NT2/D1 (cell line): Measurements from ENCODE around the gene PYHIN1.

Experiments used
- DNase-seq: peaks from one replicate; pipeline ENCODE4 v3.0.0-alpha.2; 2011; ENCODE audit warnings: low read depth, low spot score
- H3K27me3 ChIP-seq: 2 replicates; pipeline ENCODE4 v1.6.0; 2011; ENCODE audit warnings: mild to moderate bottlenecking; ENCODE audit not compliant: insufficient read length, insufficient read depth
- H3K36me3 ChIP-seq: 2 replicates; pipeline ENCODE4 v1.6.1; 2011; ENCODE audit warnings: mild to moderate bottlenecking, low read length, mixed read lengths; ENCODE audit not compliant: insufficient read depth, insufficient read length
- H3K4me1 ChIP-seq: 2 replicates; pipeline ENCODE4 v1.5.1; 2011; ENCODE audit not compliant: insufficient read depth, insufficient read length
- H3K4me3 ChIP-seq: 2 replicates; pipeline ENCODE4 v1.5.1; 2011; ENCODE audit warnings: low read depth; ENCODE audit not compliant: insufficient read length
- H3K9ac ChIP-seq: 2 replicates; pipeline ENCODE4 v1.6.0; 2011; ENCODE audit warnings: low read depth; ENCODE audit not compliant: insufficient read length
- H3K9me3 ChIP-seq: 2 replicates; pipeline ENCODE4 v1.5.1; 2011; ENCODE audit warnings: mild to moderate bottlenecking, low read length; ENCODE audit not compliant: insufficient read depth
- SUZ12 ChIP-seq: IDR thresholded peaks from 2 replicates; pipeline ENCODE4 v1.6.1; 2011; ENCODE audit not compliant: insufficient read length, insufficient read depth; ENCODE audit errors: extremely low read depth
- YY1 ChIP-seq: IDR thresholded peaks from 2 replicates; pipeline ENCODE4 v1.6.1; 2011; ENCODE audit not compliant: insufficient read length, insufficient read depth
- ZNF274 ChIP-seq: IDR thresholded peaks from 2 replicates; pipeline ENCODE4 v1.6.1; 2011; ENCODE audit warnings: mild to moderate bottlenecking, low read depth, low read length

Gene PYHIN1

DNA sequence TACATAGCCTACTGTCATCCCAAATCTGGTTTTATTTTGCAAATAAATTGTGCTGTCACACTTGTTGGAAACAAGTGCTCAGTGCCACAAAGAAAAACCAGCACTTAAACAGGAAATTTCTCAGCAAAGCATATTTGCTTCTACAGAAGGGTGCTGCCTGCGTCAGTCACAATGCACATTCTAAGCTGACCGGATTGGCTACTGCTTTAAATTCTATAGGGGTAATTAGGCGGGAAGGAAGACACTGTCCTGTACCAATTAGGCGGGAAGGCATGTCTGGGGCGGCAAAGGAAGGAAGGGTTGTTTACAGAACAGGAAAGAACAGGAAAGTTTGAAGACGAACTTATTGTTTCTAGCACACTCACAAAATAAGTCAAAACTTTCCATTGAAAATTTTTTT is 81.1 kb downstream of the PYHIN1 start:
- no peak overlapping the region for H3K9ac ChIP-seq
- H3K4me1 ChIP-seq: no peaks in the 10 kb centered on the region
- peaks cover 6% of the 10 kb centered on the region for H3K36me3 ChIP-seq
- no peaks in the 10 kb centered on the region; the same call in none of the 2 replicates for H3K9me3 ChIP-seq
- H3K27me3 ChIP-seq: no peaks in the 10 kb centered on the region
- TF ChIP-seq YY1: no peak
- TF ChIP-seq ZNF274: no peak
- TF ChIP-seq SUZ12: no peak
- H3K4me3 ChIP-seq: no peak overlapping the region
- DNase-seq: no peak

DNA sequence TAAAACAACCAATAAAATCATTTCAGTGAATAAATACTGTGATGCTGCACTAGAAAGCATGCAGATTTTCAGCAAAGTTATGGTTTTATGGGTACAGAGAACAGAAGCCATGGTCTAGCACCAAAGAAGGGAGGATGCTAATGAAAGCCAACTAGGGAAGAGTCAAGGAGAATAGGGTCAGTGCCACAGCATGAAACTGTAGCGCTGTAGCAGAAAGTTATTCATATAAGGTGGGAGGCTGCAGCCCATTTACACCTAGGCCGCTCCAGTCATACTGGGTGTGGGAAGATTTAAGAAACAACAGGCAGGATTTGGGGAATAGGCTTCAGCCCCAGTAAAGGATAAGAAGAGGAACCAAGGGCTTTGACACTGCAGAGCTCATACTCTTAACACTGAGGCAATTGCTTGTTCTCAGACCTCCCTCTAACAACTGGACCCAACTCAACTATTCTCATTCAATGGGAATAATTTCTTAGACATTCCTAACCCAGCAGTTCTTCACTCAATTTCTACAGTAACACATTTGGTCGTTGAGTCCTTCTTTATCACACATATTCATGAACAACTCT is 82.7 kb downstream of the PYHIN1 start:
- no peaks in the 10 kb centered on the region for H3K4me1 ChIP-seq
- no peak overlapping the region for H3K9ac ChIP-seq
- H3K27me3 ChIP-seq: no peaks in the 10 kb centered on the region
- peaks cover 13% of the 10 kb centered on the region for H3K36me3 ChIP-seq
- H3K4me3 ChIP-seq: no peak overlapping the region
- TF ChIP-seq YY1 (no peak), ZNF274 (no peak), SUZ12 (no peak)
- no peaks in the 10 kb centered on the region; the same call in none of the 2 replicates for H3K9me3 ChIP-seq
- DNase-seq: no peak

DNA sequence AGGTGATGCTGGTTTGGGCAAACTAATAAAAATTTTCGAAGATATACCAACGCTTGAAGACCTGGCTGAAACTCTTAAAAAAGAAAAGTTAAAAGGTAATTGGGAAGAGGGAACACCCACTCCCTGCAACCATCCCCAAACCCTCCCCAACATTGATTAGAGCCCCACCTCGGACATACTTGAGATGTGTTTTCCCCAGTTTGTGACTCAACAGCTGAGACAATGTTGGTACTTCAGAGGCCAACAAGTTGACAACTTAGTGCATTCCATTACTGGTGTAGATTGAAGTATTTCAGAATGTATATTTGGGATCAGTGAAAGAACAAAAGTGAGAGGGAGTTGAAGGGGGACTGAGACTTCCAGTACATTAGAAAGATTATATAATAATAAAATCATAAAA is 83.5 kb downstream of the PYHIN1 start:
- no peak overlapping the region for H3K4me3 ChIP-seq

DNA sequence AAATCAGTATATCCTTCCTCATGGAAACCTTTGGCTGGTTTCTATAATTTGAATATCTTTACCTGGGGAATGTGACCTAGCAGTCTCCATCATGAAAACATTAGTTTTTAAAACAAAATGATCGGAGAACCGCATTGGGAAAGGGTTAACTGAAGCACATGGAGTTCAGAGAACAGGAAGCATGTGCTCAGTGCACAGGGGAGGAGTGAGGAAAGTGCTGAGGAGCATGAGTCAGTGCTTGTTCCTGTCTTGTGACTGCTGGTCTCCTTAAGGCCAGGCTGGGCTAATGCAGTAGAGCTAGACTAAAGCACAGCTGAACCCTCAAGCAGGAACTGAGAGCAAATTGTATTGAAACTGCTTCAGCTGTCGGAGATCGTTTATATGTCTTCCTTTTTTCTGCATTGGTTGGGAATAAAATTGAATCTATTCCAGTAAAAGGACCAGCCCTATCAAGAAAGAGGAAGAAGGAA is 84.1 kb downstream of the PYHIN1 start:
- H3K4me1 ChIP-seq: no peaks in the 10 kb centered on the region
- H3K9ac ChIP-seq: no peak overlapping the region
- TF ChIP-seq ZNF274: no peak
- TF ChIP-seq SUZ12: no peak
- no peak for TF ChIP-seq YY1
- no peak for DNase-seq
- H3K4me3 ChIP-seq: no peak overlapping the region
- peaks cover 13% of the 10 kb centered on the region for H3K36me3 ChIP-seq
- H3K9me3 ChIP-seq: no peaks in the 10 kb centered on the region; the same call in none of the 2 replicates
- no peaks in the 10 kb centered on the region for H3K27me3 ChIP-seq

More for the DNA sequence above, 83.5 kb downstream of the PYHIN1 start:
- Histone ChIP-seq H3K36me3 (peaks cover 13% of the 10 kb centered on the region), H3K9me3 (no peaks in the 10 kb centered on the region; the same call in none of the 2 replicates), H3K27me3 (no peaks in the 10 kb centered on the region), H3K9ac (no peak overlapping the region), H3K4me1 (no peaks in the 10 kb centered on the region)
- DNase-seq: no peak
- TF ChIP-seq YY1 (no peak), ZNF274 (no peak), SUZ12 (no peak)

DNA sequence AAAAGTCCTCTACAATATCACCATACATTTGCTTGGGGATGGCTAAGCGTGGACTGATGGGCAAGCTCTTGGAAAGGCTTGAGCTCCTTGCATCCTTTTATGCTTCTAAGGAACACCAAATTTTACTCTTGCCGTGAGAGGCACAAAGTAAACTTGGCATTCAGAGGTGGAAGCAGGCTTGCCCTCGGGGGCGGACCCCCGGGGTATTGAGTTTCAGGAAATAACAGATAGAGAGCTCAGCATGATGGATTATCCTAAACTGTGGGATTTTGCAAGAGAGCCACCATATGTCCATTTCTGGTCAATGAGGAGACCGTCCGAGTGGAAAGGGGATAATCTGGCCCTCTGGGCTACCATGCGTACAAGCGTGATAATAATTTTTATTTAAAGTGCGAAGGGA is 92.4 kb downstream of the PYHIN1 start:
- no peaks in the 10 kb centered on the region for H3K36me3 ChIP-seq
- TF ChIP-seq SUZ12: no peak
- no peak for TF ChIP-seq ZNF274
- no peak for TF ChIP-seq YY1
- no peaks in the 10 kb centered on the region for H3K27me3 ChIP-seq

DNA sequence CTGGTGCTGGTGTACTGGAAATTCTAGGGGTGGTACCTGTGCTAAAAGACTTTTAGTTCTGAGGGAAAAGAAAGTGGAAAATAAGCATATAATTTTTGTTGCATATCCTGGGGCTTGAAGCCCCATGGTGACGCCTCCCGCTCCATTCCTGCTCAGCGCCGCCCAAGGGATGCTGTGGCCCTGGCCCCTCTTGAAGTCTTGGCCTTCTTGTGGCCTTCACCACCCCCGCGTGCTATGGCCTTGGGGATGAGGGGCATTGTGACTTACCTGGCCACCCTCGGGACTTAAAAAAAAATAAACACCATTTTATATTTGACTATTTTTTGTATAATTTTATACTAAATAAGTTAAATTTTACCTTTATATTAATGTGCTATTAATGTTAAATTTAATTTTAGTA is 93.7 kb downstream of the PYHIN1 start:
- Histone ChIP-seq H3K9me3 (no peaks in the 10 kb centered on the region), H3K4me1 (no peaks in the 10 kb centered on the region), H3K36me3 (no peaks in the 10 kb centered on the region), H3K9ac (no peak overlapping the region), H3K4me3 (no peak overlapping the region), H3K27me3 (no peaks in the 10 kb centered on the region)
- no peak for DNase-seq
- TF ChIP-seq YY1 (no peak), SUZ12 (no peak), ZNF274 (no peak)

More for the DNA sequence above, 92.4 kb downstream of the PYHIN1 start:
- no peak for DNase-seq
- no peaks in the 10 kb centered on the region for H3K9me3 ChIP-seq
- no peak overlapping the region for H3K9ac ChIP-seq
- H3K4me1 ChIP-seq: no peaks in the 10 kb centered on the region
- H3K4me3 ChIP-seq: no peak overlapping the region
